ENCODE results near the gene ERBB4. TPM values are rescaled to one million over a fixed set of nuclear protein-coding genes. Genes with fewer than 3 reads are reported as not detected.

ERBB4 gene
- total RNA-seq, 4 donors from 2014 or later = 0.26 to 13.3 (median 2.4) TPM

GRCh38 chr2:212032536-212033219, 505.9 kb downstream of the ERBB4 start:
- Histone ChIP-seq H3K36me3 (no peaks in the 10 kb centered on the region), H3K27me3 (no peaks in the 10 kb centered on the region), H3K27ac (no peak overlapping the region), H3K9me3 (no peaks in the 10 kb centered on the region), H3K4me1 (no peaks in the 10 kb centered on the region), H3K4me3 (no peak overlapping the region)
- no peak for TF ChIP-seq POLR2A (IDR thresholded peaks at IDR 0.05)
- TF ChIP-seq, protein P1, sequence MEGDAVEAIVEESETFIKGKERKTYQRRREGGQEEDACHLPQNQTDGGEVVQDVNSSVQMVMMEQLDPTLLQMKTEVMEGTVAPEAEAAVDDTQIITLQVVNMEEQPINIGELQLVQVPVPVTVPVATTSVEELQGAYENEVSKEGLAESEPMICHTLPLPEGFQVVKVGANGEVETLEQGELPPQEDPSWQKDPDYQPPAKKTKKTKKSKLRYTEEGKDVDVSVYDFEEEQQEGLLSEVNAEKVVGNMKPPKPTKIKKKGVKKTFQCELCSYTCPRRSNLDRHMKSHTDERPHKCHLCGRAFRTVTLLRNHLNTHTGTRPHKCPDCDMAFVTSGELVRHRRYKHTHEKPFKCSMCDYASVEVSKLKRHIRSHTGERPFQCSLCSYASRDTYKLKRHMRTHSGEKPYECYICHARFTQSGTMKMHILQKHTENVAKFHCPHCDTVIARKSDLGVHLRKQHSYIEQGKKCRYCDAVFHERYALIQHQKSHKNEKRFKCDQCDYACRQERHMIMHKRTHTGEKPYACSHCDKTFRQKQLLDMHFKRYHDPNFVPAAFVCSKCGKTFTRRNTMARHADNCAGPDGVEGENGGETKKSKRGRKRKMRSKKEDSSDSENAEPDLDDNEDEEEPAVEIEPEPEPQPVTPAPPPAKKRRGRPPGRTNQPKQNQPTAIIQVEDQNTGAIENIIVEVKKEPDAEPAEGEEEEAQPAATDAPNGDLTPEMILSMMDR (IDR thresholded peaks at IDR 0.05) = no peak
- intact Hi-C loops (cut with DNase I; ENCODE audit: low total_unique reads) = no loop called here
- DNase-seq = no peak

DNA sequence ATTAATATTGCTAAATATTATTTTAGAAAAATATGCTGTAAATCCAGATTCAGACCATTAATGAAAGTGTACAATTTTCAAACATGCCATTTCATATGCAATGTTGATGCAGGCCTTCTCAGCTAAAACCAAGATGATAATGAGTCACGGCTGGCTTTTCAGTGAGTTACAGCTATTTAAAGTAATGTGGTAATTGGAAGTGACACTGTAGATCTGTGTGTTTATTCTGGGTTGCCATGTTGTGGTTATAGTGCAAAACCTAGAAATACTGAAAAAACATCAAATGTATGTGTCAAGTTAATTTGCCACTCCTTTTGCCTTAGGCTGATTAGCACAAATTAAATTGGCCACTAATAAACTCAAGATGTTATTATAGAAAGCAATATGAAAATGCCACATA, 506.6 kb downstream of the ERBB4 start:
- H3K9me3 ChIP-seq = no peaks in the 10 kb centered on the region
- intact Hi-C loops (cut with DNase I; ENCODE audit: low total_unique reads) = no loop called here
- no peaks in the 10 kb centered on the region for H3K4me1 ChIP-seq
- no peak for DNase-seq
- no peak overlapping the region for H3K4me3 ChIP-seq
- no peaks in the 10 kb centered on the region for H3K27me3 ChIP-seq
- no peak for TF ChIP-seq POLR2A (IDR thresholded peaks at IDR 0.05)
- TF ChIP-seq, protein P1 (IDR thresholded peaks at IDR 0.05) = no peak
- no peak overlapping the region for H3K27ac ChIP-seq
- H3K36me3 ChIP-seq = no peaks in the 10 kb centered on the region

GRCh38 chr2:212030709-212031108, 507.9 kb downstream of the ERBB4 start:
- Histone ChIP-seq H3K27ac (no peak overlapping the region), H3K36me3 (no peaks in the 10 kb centered on the region), H3K4me1 (no peaks in the 10 kb centered on the region), H3K4me3 (no peak overlapping the region), H3K9me3 (no peaks in the 10 kb centered on the region), H3K27me3 (no peaks in the 10 kb centered on the region)
- intact Hi-C loops (cut with DNase I; ENCODE audit: low total_unique reads) = no loop called here
- DNase-seq = no peak
- TF ChIP-seq, protein P1 (IDR thresholded peaks at IDR 0.05) = no peak
- no peak for TF ChIP-seq POLR2A (IDR thresholded peaks at IDR 0.05)

- Histone ChIP-seq H3K27ac (no peak overlapping the region), H3K9me3 (no peaks in the 10 kb centered on the region)
- intact Hi-C loops (cut with DNase I; ENCODE audit: low total_unique reads) = no loop called here
Observed at GRCh38 chr2:212028798-212029394, 509.7 kb downstream of the ERBB4 start.

More at GRCh38 chr2:212028798-212029394, 509.7 kb downstream of the ERBB4 start:
- H3K4me3 ChIP-seq = no peak overlapping the region
- DNase-seq = no peak
- TF ChIP-seq, protein P1 (IDR thresholded peaks at IDR 0.05) = no peak
- no peak for TF ChIP-seq POLR2A (IDR thresholded peaks at IDR 0.05)
- H3K4me1 ChIP-seq = no peaks in the 10 kb centered on the region
- H3K36me3 ChIP-seq = no peaks in the 10 kb centered on the region
- H3K27me3 ChIP-seq = no peaks in the 10 kb centered on the region

Data from uterus (tissue), 4 donors.